RWPE2 (cell line): ENCODE results near the gene RBP2.

Experiments
- ATAC-seq: fragments of 200-7000 bp; cut with Tn5 transposase; 3 replicates; pipeline ENCODE4 v1.9.1; 2021; ENCODE audit warnings: low read depth
- DNase-seq: peaks from one replicate; pipeline ENCODE4 v3.0.0-alpha.2; 2020; ENCODE audit warnings: low spot score
- H3K27ac ChIP-seq: fragments of 450-650 bp; 2 replicates; pipeline ENCODE4 v1.5.1; 2017; ENCODE audit warnings: mild to moderate bottlenecking; ENCODE audit not compliant: poor library complexity, severe bottlenecking
- H3K27me3 ChIP-seq: fragments of 250-450 bp; sonication (Bioruptor Pico); 2 replicates; pipeline ENCODE4 v1.5.1; 2021; ENCODE audit warnings: mild to moderate bottlenecking, moderate library complexity; ENCODE audit not compliant: insufficient read depth, poor library complexity, severe bottlenecking
- H3K36me3 ChIP-seq: fragments of 250-450 bp; sonication (Bioruptor Pico); 2 replicates; pipeline ENCODE4 v1.5.1; 2020; ENCODE audit warnings: low read depth, mild to moderate bottlenecking, moderate library complexity
- H3K4me1 ChIP-seq: fragments of 250-450 bp; sonication (Bioruptor Pico); 2 replicates; pipeline ENCODE4 v1.5.1; 2021; ENCODE audit warnings: mild to moderate bottlenecking, moderate library complexity; ENCODE audit not compliant: insufficient read depth, poor library complexity, severe bottlenecking
- H3K4me3 ChIP-seq: fragments of 250-450 bp; sonication (Bioruptor Pico); 2 replicates; pipeline ENCODE4 v1.5.1; 2021; ENCODE audit warnings: mild to moderate bottlenecking, moderate library complexity; ENCODE audit not compliant: severe bottlenecking
- H3K9me3 ChIP-seq: fragments of 250-450 bp; sonication (Bioruptor Pico); 2 replicates; pipeline ENCODE4 v1.5.1; 2021; ENCODE audit warnings: mild to moderate bottlenecking, moderate library complexity; ENCODE audit not compliant: severe bottlenecking
- CTCF ChIP-seq: fragments of 450-650 bp; IDR thresholded peaks from one replicate; pipeline ENCODE4 v1.5.1; 2017; ENCODE audit warnings: mild to moderate bottlenecking, moderate library complexity; ENCODE audit not compliant: poor library complexity, severe bottlenecking

The RBP2 gene

DNA sequence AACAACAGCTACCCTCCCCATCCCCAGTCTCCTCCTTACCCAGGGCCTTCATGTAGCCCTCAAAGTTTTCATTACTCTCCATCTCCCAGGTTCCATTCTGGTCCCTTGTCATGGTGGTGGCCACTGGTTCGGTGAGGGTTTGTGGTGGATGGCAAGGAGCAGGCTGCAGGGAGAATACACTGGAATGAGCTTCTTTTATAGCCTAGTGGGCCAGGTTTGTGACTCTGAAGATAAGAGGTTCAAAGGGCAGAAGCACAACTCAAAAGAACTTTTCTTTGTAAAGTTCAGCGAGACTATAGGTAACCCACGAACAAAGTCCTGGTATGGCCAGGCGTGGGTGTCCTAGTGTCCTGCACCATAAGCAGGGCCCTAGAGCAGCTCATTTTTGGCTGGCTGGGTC is at the start of gene RBP2:
Gene RBP2, minus strand, starts transcription at position 169 of the 400 bp plus-strand sequence. Its CDS starts 57 bp downstream, at position 112.
- Histone ChIP-seq H3K27ac (no peak within 1 kb of the TSS), H3K4me1 (no peaks in the 10 kb centered on the region), H3K27me3 (no peaks in the 10 kb centered on the region), H3K4me3 (no peak within 1 kb of the TSS), H3K9me3 (no peaks in the 10 kb centered on the region), H3K36me3 (no peaks in the 10 kb centered on the region)
- TF ChIP-seq CTCF = no peak
- ATAC-seq = no peak
- DNase-seq = no peak

- ATAC-seq = no peak
- no peaks in the 10 kb centered on the region for H3K36me3 ChIP-seq
- DNase-seq = no peak
- no peak overlapping the region for H3K27ac ChIP-seq
- no peaks in the 10 kb centered on the region for H3K4me1 ChIP-seq
- no peak overlapping the region for H3K4me3 ChIP-seq
- H3K27me3 ChIP-seq = no peaks in the 10 kb centered on the region
- no peak for TF ChIP-seq CTCF
- H3K9me3 ChIP-seq = no peaks in the 10 kb centered on the region
Measured at GRCh38 chr3:139524841-139525636, 48.7 kb upstream of the RBP2 start.

DNA sequence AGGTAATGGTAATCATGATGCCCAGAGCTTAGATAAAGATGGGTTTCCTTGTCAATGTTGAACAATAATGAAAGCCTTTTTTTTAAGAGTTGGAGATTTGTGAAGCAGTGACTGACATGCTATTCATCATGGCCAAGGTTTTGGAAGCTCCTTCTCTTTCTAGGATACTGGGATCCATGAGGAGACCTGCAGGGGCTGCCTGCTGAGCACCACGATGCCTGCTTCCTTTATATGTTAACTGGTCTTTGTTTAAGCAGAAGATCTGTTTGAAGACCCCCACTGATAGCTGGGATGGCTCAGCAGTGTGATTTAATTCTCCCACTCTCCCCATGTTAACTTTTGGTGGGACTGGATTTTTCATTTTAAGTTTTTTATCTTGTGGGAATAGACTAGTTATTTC is 47.4 kb upstream of the RBP2 start:
- ATAC-seq = no peak

GRCh38 chr3:139523166-139523565 is 46.9 kb upstream of the RBP2 start:
- H3K36me3 ChIP-seq = no peaks in the 10 kb centered on the region
- H3K27me3 ChIP-seq = no peaks in the 10 kb centered on the region
- no peak for DNase-seq
- ATAC-seq = no peak
- no peak for TF ChIP-seq CTCF
- no peak overlapping the region for H3K27ac ChIP-seq
- H3K9me3 ChIP-seq = no peaks in the 10 kb centered on the region
- H3K4me3 ChIP-seq = no peak overlapping the region
- H3K4me1 ChIP-seq = no peaks in the 10 kb centered on the region

More for the DNA sequence above, 47.4 kb upstream of the RBP2 start:
- Histone ChIP-seq H3K27ac (no peak overlapping the region), H3K4me3 (no peak overlapping the region), H3K36me3 (no peaks in the 10 kb centered on the region), H3K9me3 (no peaks in the 10 kb centered on the region), H3K4me1 (no peaks in the 10 kb centered on the region), H3K27me3 (no peaks in the 10 kb centered on the region)
- DNase-seq = no peak
- no peak for TF ChIP-seq CTCF

- ATAC-seq = no peak
Measured at GRCh38 chr3:139522421-139522820, 46.1 kb upstream of the RBP2 start.

More at GRCh38 chr3:139522421-139522820, 46.1 kb upstream of the RBP2 start:
- Histone ChIP-seq H3K4me1 (no peaks in the 10 kb centered on the region), H3K36me3 (no peaks in the 10 kb centered on the region), H3K27me3 (no peaks in the 10 kb centered on the region), H3K4me3 (no peak overlapping the region), H3K27ac (no peak overlapping the region), H3K9me3 (no peaks in the 10 kb centered on the region)
- no peak for TF ChIP-seq CTCF
- DNase-seq = no peak
